HL-60 (cell line): ENCODE results near the gene AZU1.

Source experiments
- CTCF ChIP-seq: IDR thresholded peaks from one replicate; pipeline ENCODE4 v1.5.1; 2011; ENCODE audit warnings: low read length, control low read depth, inconsistent platforms; ENCODE audit not compliant: insufficient read depth
- GABPA ChIP-seq: IDR thresholded peaks from 2 replicates; pipeline ENCODE4 v1.6.1; 2012; ENCODE audit warnings: low read depth
- POLR2AphosphoS5 ChIP-seq: IDR thresholded peaks from 2 replicates; pipeline ENCODE4 v1.6.1; 2012; ENCODE audit warnings: low read depth

- TF ChIP-seq CTCF = no peak
- TF ChIP-seq POLR2AphosphoS5 = no peak
- TF ChIP-seq GABPA = no peak
Observed at GRCh38 chr19:788983-789700, 38.5 kb upstream of the AZU1 start.
